CD14-positive monocyte (primary cell): ENCODE data around the gene ZWINT. TPM values are rescaled to one million over a fixed set of nuclear protein-coding genes. Genes with fewer than 3 reads are reported as not detected.

Experiments used
- DNase-seq, 3 donors: peaks; one replicate each; pipeline ENCODE4 v3.0.0-alpha.2; 2011 to 2022
- H2AFZ ChIP-seq: 2 replicates; pipeline ENCODE4 v1.6.0; 2012; ENCODE audit warnings: mild to moderate bottlenecking, low read depth, low read length, inconsistent platforms; ENCODE audit not compliant: insufficient read depth, poor library complexity, severe bottlenecking
- H3K27ac ChIP-seq, 2 donors: 1 replicate in 1 of 2; 2 replicates in 1 of 2; pipeline ENCODE4 v1.5.1; 2012 to 2013; ENCODE audit warnings: low read length in 2 of 2, control low read depth in 1 of 2, inconsistent platforms in 1 of 2, low read depth in 1 of 2, mild to moderate bottlenecking in 1 of 2
- H3K27me3 ChIP-seq, 2 donors: one replicate each; pipeline versions ENCODE4 v1.6.0 to v1.6.1; 2011 to 2013; ENCODE audit warnings: low read length in 2 of 2; ENCODE audit not compliant: control insufficient read depth in 2 of 2, insufficient read depth in 2 of 2
- H3K36me3 ChIP-seq, 2 donors: replicated peaks in 1 of 2; 1 replicate in 1 of 2; 2 replicates in 1 of 2; pipeline versions ENCODE4 v1.5.1 to v1.6.1; 2012 to 2013; ENCODE audit warnings: low read length in 2 of 2, control low read depth in 1 of 2, inconsistent platforms in 1 of 2, mild to moderate bottlenecking in 1 of 2; ENCODE audit not compliant: insufficient read depth in 2 of 2, control insufficient read depth in 1 of 2
- H3K4me1 ChIP-seq, 2 donors: 1 replicate in 1 of 2; 2 replicates in 1 of 2; pipeline versions ENCODE4 v1.5.1 to v1.6.1; 2012 to 2013; ENCODE audit warnings: low read length in 2 of 2, control low read depth in 1 of 2, inconsistent platforms in 1 of 2, mild to moderate bottlenecking in 1 of 2, moderate library complexity in 1 of 2; ENCODE audit not compliant: insufficient read depth in 2 of 2, control insufficient read depth in 1 of 2
- H3K4me2 ChIP-seq: replicated peaks from 2 replicates; pipeline ENCODE3; 2012; ENCODE audit warnings: low read length, moderate library complexity, mild to moderate bottlenecking; ENCODE audit not compliant: poor library complexity, severe bottlenecking; ENCODE audit errors: extremely low read depth
- H3K4me3 ChIP-seq, 3 experiments: fragments of 200-600 bp in 1 of 3; sonication (generic) in 1 of 3; replicated peaks in 1 of 3; 1 replicate in 2 of 3; 2 replicates in 1 of 3; pipeline ENCODE4 v1.5.1; 2011 to 2013; ENCODE audit warnings: low read length in 3 of 3, mild to moderate bottlenecking in 3 of 3, control low read depth in 2 of 3, low read depth in 2 of 3, inconsistent platforms in 1 of 3, moderate library complexity in 1 of 3
- H3K79me2 ChIP-seq: 2 replicates; pipeline ENCODE4 v1.6.0; 2012; ENCODE audit warnings: mild to moderate bottlenecking, control low read depth, inconsistent platforms, low read length, moderate library complexity; ENCODE audit not compliant: insufficient read depth
- H3K9ac ChIP-seq: 2 replicates; pipeline ENCODE4 v1.6.0; 2017; ENCODE audit warnings: low read length, mild to moderate bottlenecking; ENCODE audit not compliant: insufficient read depth, poor library complexity, severe bottlenecking
- H3K9me3 ChIP-seq, 2 donors: replicated peaks in 1 of 2; 1 replicate in 1 of 2; 2 replicates in 1 of 2; pipeline versions ENCODE4 v1.5.1 to v1.6.1; 2012 to 2013; ENCODE audit warnings: low read length in 2 of 2, control low read depth in 1 of 2; ENCODE audit not compliant: control insufficient read depth in 1 of 2, insufficient read depth in 1 of 2
- H4K20me1 ChIP-seq: 2 replicates; pipeline ENCODE4 v1.6.0; 2012; ENCODE audit warnings: mild to moderate bottlenecking, low read length, control low read depth, moderate library complexity; ENCODE audit not compliant: insufficient read depth
- H3K27ac Mint-ChIP-seq, 7 donors: one replicate each; pipeline ENCODE4 v1.8.0; 2020; ENCODE audit warnings: mild to moderate bottlenecking in 7 of 7, mixed read lengths in 7 of 7, moderate library complexity in 6 of 7, inconsistent platforms in 2 of 7
- H3K27me3 Mint-ChIP-seq, 3 donors: one replicate each; pipeline ENCODE4 v1.8.0; 2021 to 2022; ENCODE audit warnings: low read depth in 3 of 3, mild to moderate bottlenecking in 3 of 3, mixed read lengths in 3 of 3, moderate library complexity in 3 of 3, inconsistent platforms in 1 of 3
- H3K36me3 Mint-ChIP-seq, 2 donors: one replicate each; pipeline ENCODE4 v1.8.0; 2020; ENCODE audit warnings: mixed read lengths in 2 of 2, inconsistent platforms in 1 of 2, mild to moderate bottlenecking in 1 of 2
- H3K4me1 Mint-ChIP-seq: one replicate; pipeline ENCODE4 v1.8.0; 2020; ENCODE audit warnings: mild to moderate bottlenecking, mixed read lengths
- H3K4me3 Mint-ChIP-seq, 2 donors: one replicate each; pipeline ENCODE4 v1.8.0; 2020; ENCODE audit warnings: mild to moderate bottlenecking in 2 of 2, mixed read lengths in 2 of 2, moderate library complexity in 1 of 2
- H3K9me3 Mint-ChIP-seq, 7 donors: one replicate each; pipeline ENCODE4 v1.8.0; 2020 to 2022; ENCODE audit warnings: mixed read lengths in 7 of 7, mild to moderate bottlenecking in 6 of 7, moderate library complexity in 6 of 7, inconsistent platforms in 2 of 7
- intact Hi-C, 2 donors: fragments of 100-400 bp; cut with micrococcal nuclease; formaldehyde crosslinking; loops; one replicate each; pipeline versions ENCODE4 v1.15.0 to v1.15.1; 2023
- polyA plus RNA-seq, 3 donors: library from polyadenylated mRNA; depleted of rRNA in 1 of 3; unstranded in 2 of 3; stranded (reverse) in 1 of 3; fragments of 300-500 nt in 2 of 3; fragments of >200 nt in 1 of 3; fragmentation: Illumina TruSeq in 2 of 3; gene quantifications; 1 replicate in 2 of 3; 2 replicates in 1 of 3; pipeline ENCODE4 v1.2.3, GENCODE V29; 2012 to 2021
- TF ChIP-seq, protein P1 (sequence below): fragments of 200-600 bp; IDR thresholded peaks from one replicate; pipeline ENCODE4 v1.8.0; 2022; ENCODE audit warnings: antibody characterized with exemption, mild to moderate bottlenecking

Gene ZWINT
- polyA plus RNA-seq, 3 donors: 0.43 to 1.3 (median 1.1) TPM

DNA sequence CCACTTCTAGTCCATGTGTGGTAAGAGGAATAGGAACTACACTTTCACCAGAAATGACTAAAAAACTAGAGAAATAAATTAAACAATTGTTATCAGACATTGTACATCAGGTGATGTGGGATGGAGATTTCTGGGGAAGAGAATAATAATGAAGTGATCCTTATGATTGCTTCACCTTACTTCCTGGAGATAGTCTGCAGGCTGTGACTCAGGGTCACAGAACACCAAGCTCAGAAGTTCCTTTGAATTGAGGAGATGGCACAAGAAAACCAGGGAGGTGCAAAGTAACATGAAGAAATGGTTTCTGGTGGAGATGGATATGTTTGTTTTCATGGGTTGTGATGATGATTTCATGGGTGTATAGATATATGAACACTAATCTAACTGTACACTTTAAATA is 44.5 kb downstream of the ZWINT start:
- Mint-ChIP-seq H3K36me3 (no peaks in the 10 kb centered on the region), H3K4me3 (no peak overlapping the region), H3K27me3 (no peaks in the 10 kb centered on the region), H3K9me3 (peaks cover 0 to 6% (median 3%) of the 10 kb centered on the region in 7 donors), H3K27ac (no peak overlapping the region), H3K4me1 (no peaks in the 10 kb centered on the region)
- Histone ChIP-seq H3K27me3 (no peaks in the 10 kb centered on the region), H3K79me2 (no peaks in the 10 kb centered on the region), H3K36me3 (no peaks in the 10 kb centered on the region), H3K27ac (no peak overlapping the region), H3K9ac (no peak overlapping the region), H3K9me3 (peaks cover 0 to 9% of the 10 kb centered on the region in 2 donors), H3K4me1 (no peaks in the 10 kb centered on the region), H3K4me3 (no peak overlapping the region), H4K20me1 (no peaks in the 10 kb centered on the region), H2AFZ (no peak overlapping the region), H3K4me2 (no peak overlapping the region)
- intact Hi-C loops: no loop called here
- TF ChIP-seq, protein P1, sequence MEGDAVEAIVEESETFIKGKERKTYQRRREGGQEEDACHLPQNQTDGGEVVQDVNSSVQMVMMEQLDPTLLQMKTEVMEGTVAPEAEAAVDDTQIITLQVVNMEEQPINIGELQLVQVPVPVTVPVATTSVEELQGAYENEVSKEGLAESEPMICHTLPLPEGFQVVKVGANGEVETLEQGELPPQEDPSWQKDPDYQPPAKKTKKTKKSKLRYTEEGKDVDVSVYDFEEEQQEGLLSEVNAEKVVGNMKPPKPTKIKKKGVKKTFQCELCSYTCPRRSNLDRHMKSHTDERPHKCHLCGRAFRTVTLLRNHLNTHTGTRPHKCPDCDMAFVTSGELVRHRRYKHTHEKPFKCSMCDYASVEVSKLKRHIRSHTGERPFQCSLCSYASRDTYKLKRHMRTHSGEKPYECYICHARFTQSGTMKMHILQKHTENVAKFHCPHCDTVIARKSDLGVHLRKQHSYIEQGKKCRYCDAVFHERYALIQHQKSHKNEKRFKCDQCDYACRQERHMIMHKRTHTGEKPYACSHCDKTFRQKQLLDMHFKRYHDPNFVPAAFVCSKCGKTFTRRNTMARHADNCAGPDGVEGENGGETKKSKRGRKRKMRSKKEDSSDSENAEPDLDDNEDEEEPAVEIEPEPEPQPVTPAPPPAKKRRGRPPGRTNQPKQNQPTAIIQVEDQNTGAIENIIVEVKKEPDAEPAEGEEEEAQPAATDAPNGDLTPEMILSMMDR: no peak
- DNase-seq: no peak
